KMS-11 (cell line): ENCODE measurements around the gene SLC9A4.

Experiments used
- H2AFZ ChIP-seq: fragments of 200-600 bp; sonication (generic); 2 replicates; pipeline ENCODE4 v1.6.1; 2016; ENCODE audit warnings: antibody characterized with exemption, mixed run types, low read depth
- H3K27ac ChIP-seq: fragments of 200-600 bp; sonication (generic); 2 replicates; pipeline ENCODE4 v1.6.1; 2016; ENCODE audit warnings: mild to moderate bottlenecking, mixed run types
- H3K27me3 ChIP-seq: fragments of 200-600 bp; sonication (generic); 2 replicates; pipeline ENCODE4 v1.6.1; 2017; ENCODE audit warnings: mild to moderate bottlenecking, low read depth, mixed run types, moderate library complexity; ENCODE audit not compliant: insufficient read depth
- H3K36me3 ChIP-seq: fragments of 200-600 bp; sonication (generic); 2 replicates; pipeline ENCODE4 v1.6.1; 2017; ENCODE audit warnings: mild to moderate bottlenecking, mixed run types; ENCODE audit not compliant: insufficient read depth
- H3K4me1 ChIP-seq: fragments of 200-600 bp; sonication (generic); 2 replicates; pipeline ENCODE4 v1.6.1; 2016; ENCODE audit warnings: mild to moderate bottlenecking, low read depth, mixed run types; ENCODE audit not compliant: poor library complexity, severe bottlenecking
- H3K4me2 ChIP-seq: fragments of 200-600 bp; sonication (generic); 2 replicates; pipeline ENCODE4 v1.7.0; 2016; ENCODE audit warnings: mild to moderate bottlenecking, mixed run types
- H3K4me3 ChIP-seq: fragments of 200-600 bp; sonication (generic); IDR thresholded peaks from 2 replicates; pipeline ENCODE4 v1.6.1; 2017; ENCODE audit warnings: low read depth, low read length, mixed read lengths; ENCODE audit not compliant: insufficient read depth
- H3K79me2 ChIP-seq: fragments of 200-600 bp; sonication (generic); 2 replicates; pipeline ENCODE4 v1.6.1; 2016; ENCODE audit warnings: low read depth, mixed run types; ENCODE audit not compliant: insufficient read depth
- H3K9ac ChIP-seq: fragments of 200-600 bp; sonication (generic); 2 replicates; pipeline ENCODE4 v1.6.1; 2016; ENCODE audit warnings: mild to moderate bottlenecking, mixed run types
- H4K20me1 ChIP-seq: fragments of 200-600 bp; sonication (generic); 2 replicates; pipeline ENCODE4 v1.6.1; 2016; ENCODE audit warnings: mild to moderate bottlenecking, mixed run types; ENCODE audit not compliant: insufficient read depth
- CTCF ChIP-seq: fragments of 200-600 bp; sonication (generic); conservative IDR thresholded peaks from 2 replicates; pipeline ENCODE4 v1.6.1; 2017; ENCODE audit warnings: low read depth, mild to moderate bottlenecking, antibody characterized with exemption, low read length, moderate library complexity, mixed read lengths

The SLC9A4 gene

GRCh38 chr2:102478686-102479470 is 5.9 kb downstream of the SLC9A4 start:
- Histone ChIP-seq H3K4me1 (no peaks in the 10 kb centered on the region), H3K79me2 (no peaks in the 10 kb centered on the region), H3K4me2 (no peak overlapping the region), H3K4me3 (no peak overlapping the region), H3K9ac (no peak overlapping the region), H3K36me3 (no peaks in the 10 kb centered on the region), H4K20me1 (no peaks in the 10 kb centered on the region), H3K27me3 (no peaks in the 10 kb centered on the region), H2AFZ (no peak overlapping the region), H3K27ac (no peak overlapping the region)
- TF ChIP-seq CTCF = no peak

GRCh38 chr2:102480285-102481195 is 7.5 kb downstream of the SLC9A4 start:
- no peak for TF ChIP-seq CTCF
- H3K27ac ChIP-seq = no peak overlapping the region
- no peaks in the 10 kb centered on the region for H4K20me1 ChIP-seq
- H3K4me2 ChIP-seq = no peak overlapping the region
- H3K4me3 ChIP-seq = no peak overlapping the region
- no peak overlapping the region for H2AFZ ChIP-seq
- H3K9ac ChIP-seq = no peak overlapping the region
- H3K36me3 ChIP-seq = no peaks in the 10 kb centered on the region
- H3K27me3 ChIP-seq = no peaks in the 10 kb centered on the region
- H3K4me1 ChIP-seq = no peaks in the 10 kb centered on the region
- no peaks in the 10 kb centered on the region for H3K79me2 ChIP-seq

GRCh38 chr2:102481931-102482330 is 8.9 kb downstream of the SLC9A4 start:
- H4K20me1 ChIP-seq = no peaks in the 10 kb centered on the region
- no peak overlapping the region for H3K9ac ChIP-seq
- no peak for TF ChIP-seq CTCF
- H3K4me1 ChIP-seq = no peaks in the 10 kb centered on the region
- H3K79me2 ChIP-seq = no peaks in the 10 kb centered on the region
- no peak overlapping the region for H3K4me3 ChIP-seq
- no peak overlapping the region for H3K4me2 ChIP-seq
- no peak overlapping the region for H3K27ac ChIP-seq
- no peak overlapping the region for H2AFZ ChIP-seq
- H3K36me3 ChIP-seq = no peaks in the 10 kb centered on the region
- H3K27me3 ChIP-seq = no peaks in the 10 kb centered on the region

- no peak overlapping the region for H3K4me3 ChIP-seq
- no peaks in the 10 kb centered on the region for H3K79me2 ChIP-seq
- H3K4me1 ChIP-seq = no peaks in the 10 kb centered on the region
- no peaks in the 10 kb centered on the region for H3K36me3 ChIP-seq
- no peaks in the 10 kb centered on the region for H3K27me3 ChIP-seq
- H2AFZ ChIP-seq = no peak overlapping the region
- H3K4me2 ChIP-seq = no peak overlapping the region
- no peak for TF ChIP-seq CTCF
- H3K9ac ChIP-seq = no peak overlapping the region
- H4K20me1 ChIP-seq = no peaks in the 10 kb centered on the region
- no peak overlapping the region for H3K27ac ChIP-seq
These were observed 10.1 kb downstream of the SLC9A4 start for GRCh38 chr2:102483086-102483485.
